HCT116 (cell line): ENCODE measurements around the gene UCN. TPM values are rescaled to one million over a fixed set of nuclear protein-coding genes. Genes with fewer than 3 reads are reported as not detected.

ENCODE experiments used
- ATAC-seq: fragments of 200-7000 bp; cut with Tn5 transposase; 2 replicates; pipeline ENCODE4 v1.9.1; 2020; ENCODE audit warnings: mild to moderate bottlenecking, moderate library complexity
- BruUV-seq: library from RNA; stranded (reverse); fragments of 400-500 nt; replicated peaks from 2 replicates; lab custom pipeline; 2021; lab: Mats Ljungman, UMichigan
- CTCF ChIA-PET: fragments of 300-600 bp; sonication (Branson Sonifier 250); formaldehyde crosslinking; loops from one replicate; lab custom pipeline; 2021; ENCODE audit warnings: antibody characterized with exemption; lab: Charles Lee
- POLR2A ChIA-PET: fragments of 300-600, 350-600 bp; sonication (Branson Sonifier 250); formaldehyde crosslinking; loops from one replicate; lab custom pipeline; 2021; ENCODE audit warnings: antibody characterized with exemption; lab: Charles Lee
- RAD21 ChIA-PET, 2 experiments: fragments of 300-600 bp; sonication (Branson Sonifier 250); formaldehyde crosslinking; loops; one replicate each; lab custom pipeline; 2023; ENCODE audit warnings: low total read pairs in 2 of 2; ENCODE audit not compliant: uncharacterized antibody in 2 of 2, unreplicated experiment in 2 of 2, low non-redundant PET in 1 of 2; lab: Charles Lee
- DNase-seq: peaks from one replicate; pipeline ENCODE4 v3.0.0-alpha.2; 2010; ENCODE audit warnings: low read depth, low spot score
- H2AFZ ChIP-seq: fragments of 200-600 bp; shearing (Covaris generic), sonication (generic); 2 replicates; pipeline ENCODE4 v1.6.1; 2017; ENCODE audit warnings: low read depth, mixed run types, mixed read lengths, antibody characterized with exemption, low read length; ENCODE audit not compliant: poor library complexity, severe bottlenecking
- H3K27ac ChIP-seq: 2 replicates; pipeline ENCODE4 v1.5.1; 2012; ENCODE audit warnings: low read depth, low read length
- H3K27me3 ChIP-seq: fragments of 200-600 bp; sonication (generic); 2 replicates; pipeline ENCODE4 v1.6.1; 2016; ENCODE audit warnings: mixed run types, low read length, mixed read lengths; ENCODE audit not compliant: insufficient read depth
- H3K36me3 ChIP-seq, 2 experiments: fragments of 200-500 bp in 1 of 2; fragments of 200-600 bp in 1 of 2; sonication (Bioruptor generic) in 1 of 2; sonication (generic) in 1 of 2; 2 replicates each; pipeline versions ENCODE4 v1.5.1 to v1.6.1; 2014 to 2016; ENCODE audit warnings: low read length in 2 of 2, inconsistent platforms in 1 of 2, mixed read lengths in 1 of 2, mixed run types in 1 of 2; ENCODE audit not compliant: insufficient read depth in 2 of 2, control insufficient read depth in 1 of 2
- H3K4me1 ChIP-seq, 2 experiments: fragments of 200-600 bp in 1 of 2; sonication (generic) in 1 of 2; 2 replicates each; pipeline versions ENCODE4 v1.5.1 to v1.6.1; 2012 to 2017; ENCODE audit warnings: low read length in 2 of 2, inconsistent platforms in 1 of 2, mild to moderate bottlenecking in 1 of 2, mixed read lengths in 1 of 2, mixed run types in 1 of 2, moderate library complexity in 1 of 2; ENCODE audit not compliant: insufficient read depth in 2 of 2, control insufficient read depth in 1 of 2
- H3K4me2 ChIP-seq: fragments of 200-600 bp; sonication (generic); 2 replicates; pipeline ENCODE4 v1.6.1; 2017; ENCODE audit warnings: mixed run types, low read length, mixed read lengths
- H3K4me3 ChIP-seq, 2 experiments: fragments of 200-600 bp in 1 of 2; sonication (generic) in 1 of 2; replicated peaks in 1 of 2; 2 replicates each; pipeline ENCODE4 v1.5.1; 2011 to 2016; ENCODE audit warnings: low read length in 2 of 2, control low read depth in 1 of 2, low read depth in 1 of 2, mild to moderate bottlenecking in 1 of 2, mixed read lengths in 1 of 2, mixed run types in 1 of 2
- H3K79me2 ChIP-seq: fragments of 200-600 bp; sonication (generic); 2 replicates; pipeline ENCODE4 v1.6.1; 2017; ENCODE audit warnings: mild to moderate bottlenecking, mixed run types, low read length, moderate library complexity, mixed read lengths; ENCODE audit not compliant: insufficient read depth
- H3K9ac ChIP-seq: fragments of 200-600 bp; sonication (generic); 2 replicates; pipeline ENCODE4 v1.6.1; 2016; ENCODE audit warnings: low read length, mixed read lengths
- H3K9me2 ChIP-seq: fragments of 200-600 bp; sonication (generic), shearing (Covaris generic); 2 replicates; pipeline ENCODE4 v1.6.1; 2017; ENCODE audit warnings: mixed run types, mild to moderate bottlenecking, moderate library complexity; ENCODE audit not compliant: insufficient read depth
- H3K9me3 ChIP-seq, 2 experiments: fragments of 200-500 bp in 1 of 2; fragments of 200-600 bp in 1 of 2; sonication (Bioruptor generic) in 1 of 2; sonication (generic) in 1 of 2; 2 replicates each; pipeline ENCODE4 v1.6.1; 2014 to 2017; ENCODE audit warnings: low read length in 2 of 2, mixed read lengths in 2 of 2, inconsistent platforms in 1 of 2, low read depth in 1 of 2, mild to moderate bottlenecking in 1 of 2, mixed run types in 1 of 2, moderate library complexity in 1 of 2; ENCODE audit not compliant: control insufficient read depth in 1 of 2, insufficient read depth in 1 of 2
- H4K20me1 ChIP-seq: fragments of 200-600 bp; sonication (generic), shearing (Covaris generic); 2 replicates; pipeline ENCODE4 v1.6.1; 2017; ENCODE audit warnings: mixed run types, mild to moderate bottlenecking, moderate library complexity; ENCODE audit not compliant: insufficient read depth
- CBX3 ChIP-seq: IDR thresholded peaks from 2 replicates; pipeline ENCODE4 v1.6.1; 2012; ENCODE audit warnings: low read depth
- CTCF ChIP-seq, 3 experiments: fragments of 200-600 bp in 1 of 3; sonication (generic) in 1 of 3; IDR thresholded peaks in 2 of 3; conservative IDR thresholded peaks in 1 of 3; 2 replicates each; pipeline ENCODE4 v1.5.1; 2012 to 2017; ENCODE audit warnings: low read depth in 2 of 3, low read length in 2 of 3, antibody characterized with exemption in 1 of 3, borderline replicate concordance in 1 of 3, control low read depth in 1 of 3, mild to moderate bottlenecking in 1 of 3, mixed read lengths in 1 of 3, mixed run types in 1 of 3, moderate library complexity in 1 of 3; ENCODE audit not compliant: insufficient read depth in 1 of 3
- EGR1 ChIP-seq: IDR thresholded peaks from 2 replicates; pipeline ENCODE4 v1.6.1; 2012; ENCODE audit warnings: low read depth
- ELF1 ChIP-seq: IDR thresholded peaks from 2 replicates; pipeline ENCODE4 v1.6.1; 2012; ENCODE audit warnings: low read depth, borderline replicate concordance
- EZH2 ChIP-seq: fragments of 200-600 bp; sonication (generic); IDR thresholded peaks from 2 replicates; pipeline ENCODE4 v1.6.1; 2017; ENCODE audit warnings: antibody characterized with exemption, mixed run types
- EZH2phosphoT487 ChIP-seq: fragments of 200-600 bp; IDR thresholded peaks from 2 replicates; pipeline ENCODE4 v1.6.1; 2018; ENCODE audit warnings: antibody characterized with exemption, borderline replicate concordance
- FOSL1 ChIP-seq: IDR thresholded peaks from 2 replicates; pipeline ENCODE4 v1.6.1; 2012; ENCODE audit warnings: low read depth
- JUND ChIP-seq: IDR thresholded peaks from 2 replicates; pipeline ENCODE4 v1.6.1; 2012
- MAX ChIP-seq: IDR thresholded peaks from 2 replicates; pipeline ENCODE4 v1.6.1; 2012
- REST ChIP-seq: IDR thresholded peaks from 2 replicates; pipeline ENCODE4 v1.6.1; 2012; ENCODE audit warnings: low read depth
- SIN3A ChIP-seq: IDR thresholded peaks from 2 replicates; pipeline ENCODE4 v1.6.1; 2012; ENCODE audit warnings: low read depth
- SP1 ChIP-seq: IDR thresholded peaks from 2 replicates; pipeline ENCODE4 v1.6.1; 2012; ENCODE audit warnings: low read depth
- TCF7L2 ChIP-seq: IDR thresholded peaks from 2 replicates; pipeline ENCODE4 v1.7.0; 2011; ENCODE audit warnings: borderline replicate concordance, inconsistent platforms; ENCODE audit not compliant: insufficient read depth, insufficient read length; ENCODE audit errors: extremely low read depth
- YY1 ChIP-seq: IDR thresholded peaks from 2 replicates; pipeline ENCODE4 v1.6.1; 2011; ENCODE audit warnings: low read length, low read depth, moderate library complexity, mild to moderate bottlenecking; ENCODE audit not compliant: insufficient replicate concordance; ENCODE audit errors: extremely low read depth
- ZNF274 ChIP-seq: fragments of 200-500 bp; sonication (Bioruptor generic); IDR thresholded peaks from 2 replicates; pipeline ENCODE4 v1.6.1; 2014; ENCODE audit warnings: mild to moderate bottlenecking, low read depth, low read length, inconsistent platforms
- intact Hi-C: fragments of 100-400 bp; cut with micrococcal nuclease; formaldehyde crosslinking; loops from 2 replicates; pipeline ENCODE4 v1.10.0; 2022
- total RNA-seq: library from RNA; stranded (reverse); gene quantifications from one replicate; pipeline ENCODE4 v1.2.1, GENCODE V29; 2021; ENCODE audit not compliant: unreplicated experiment
- TF ChIP-seq, protein P1 (sequence below): IDR thresholded peaks from 2 replicates; pipeline ENCODE4 v1.6.1; 2012

The UCN gene
- total RNA-seq, 1 experiment from 2014 or later: 8.0 TPM

DNA sequence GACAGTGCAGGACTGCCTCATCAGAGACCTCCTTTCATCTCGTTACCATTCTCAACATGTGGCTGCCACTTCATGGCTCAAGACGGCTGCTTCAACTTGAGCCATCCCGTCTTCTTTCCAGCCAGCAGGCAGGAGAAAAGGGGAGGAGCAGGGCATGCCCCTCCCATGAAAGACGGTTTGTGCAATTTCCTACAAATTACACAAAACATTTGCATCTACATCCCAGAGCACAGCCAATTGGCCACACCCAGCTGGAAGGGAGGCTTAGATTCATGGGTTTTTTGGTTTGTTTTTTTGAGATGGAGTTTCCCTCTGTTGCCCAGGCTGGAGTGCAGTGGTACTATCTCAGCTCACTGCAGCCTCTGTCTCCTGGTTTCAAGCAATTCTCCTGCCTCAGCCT, 11.8 kb downstream of the UCN start:
- CTCF ChIA-PET: no interaction called here
- Histone ChIP-seq H3K9me2 (no peaks in the 10 kb centered on the region), H3K4me3 (no peak overlapping the region), H3K27ac (no peak overlapping the region), H2AFZ (no peak overlapping the region), H3K79me2 (no peaks in the 10 kb centered on the region), H3K4me2 (no peak overlapping the region), H4K20me1 (no peaks in the 10 kb centered on the region), H3K27me3 (no peaks in the 10 kb centered on the region), H3K9me3 (no peaks in the 10 kb centered on the region), H3K36me3 (no peaks in the 10 kb centered on the region), H3K9ac (no peak overlapping the region), H3K4me1 (peaks cover 21 to 23% of the 10 kb centered on the region in 2 experiments)
- no peak for DNase-seq
- BruUV-seq: no TSS peak
- POLR2A ChIA-PET: no interaction called here
- RAD21 ChIA-PET: no interaction called here
- TF ChIP-seq YY1 (no peak), EGR1 (no peak), ZNF274 (no peak), CBX3 (no peak), REST (no peak)
- TF ChIP-seq, protein P1, sequence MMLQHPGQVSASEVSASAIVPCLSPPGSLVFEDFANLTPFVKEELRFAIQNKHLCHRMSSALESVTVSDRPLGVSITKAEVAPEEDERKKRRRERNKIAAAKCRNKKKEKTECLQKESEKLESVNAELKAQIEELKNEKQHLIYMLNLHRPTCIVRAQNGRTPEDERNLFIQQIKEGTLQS: no peak
- ATAC-seq: no peak
- intact Hi-C loops: no loop called here

GRCh38 chr2:27294928-27295327, 13.3 kb downstream of the UCN start:
- Histone ChIP-seq H3K36me3 (no peaks in the 10 kb centered on the region), H2AFZ (no peak overlapping the region), H3K9me3 (no peaks in the 10 kb centered on the region), H4K20me1 (no peaks in the 10 kb centered on the region), H3K27me3 (no peaks in the 10 kb centered on the region), H3K4me1 (peaks cover 21 to 23% of the 10 kb centered on the region in 2 experiments), H3K9ac (no peak overlapping the region), H3K27ac (no peak overlapping the region), H3K4me3 (no peak overlapping the region), H3K9me2 (no peaks in the 10 kb centered on the region), H3K4me2 (no peak overlapping the region), H3K79me2 (no peaks in the 10 kb centered on the region)
- DNase-seq (no peak), ATAC-seq (no peak)
- no TSS peak for BruUV-seq
- intact Hi-C loops: no loop called here
- ChIA-PET RAD21 (no interaction called here), CTCF (no interaction called here), POLR2A (no interaction called here)
- TF ChIP-seq EZH2 (no peak), JUND (no peak), YY1 (no peak), FOSL1 (no peak), ELF1 (no peak), MAX (no peak), CTCF (IDR thresholded peaks at IDR 0.05 in 2 of 3, conservative IDR thresholded peaks at IDR 0.05 in 1 of 3; ENCODE audit: borderline replicate concordance in 1 of 3, insufficient read depth in 1 of 3, low read depth in 2 of 3, low read length in 2 of 3) (no peak), SIN3A (no peak), EZH2phosphoT487 (no peak), SP1 (no peak), TCF7L2 (no peak)
- TF ChIP-seq, protein P1: no peak
